HEK293 (cell line): ENCODE results near the gene PPP1R3G.

Experiments used
- CTCF ChIA-PET: fragments of 350-600 bp; formaldehyde crosslinking; extraction: SDS; loops from one replicate; lab custom pipeline; 2021; ENCODE audit warnings: antibody characterized with exemption; lab: Yijun Ruan, JAX
- POLR2A ChIA-PET: fragments of 300-600 bp; formaldehyde crosslinking; extraction: SDS; loops from one replicate; lab custom pipeline; 2020; ENCODE audit warnings: antibody characterized with exemption, inconsistent platforms; lab: Yijun Ruan, JAX
- H3K27ac ChIP-seq: fragments of 200-500 bp; sonication (Bioruptor generic); 2 replicates; pipeline ENCODE4 v1.5.1; 2014; ENCODE audit warnings: low read depth, low read length, control low read depth, inconsistent platforms; ENCODE audit errors: extremely low read depth
- H3K36me3 ChIP-seq, 2 experiments: fragments of 200-500 bp in 1 of 2; sonication (Bioruptor generic) in 1 of 2; 1 replicate in 1 of 2; 2 replicates in 1 of 2; pipeline ENCODE4 v1.5.1; 2014 to 2017; ENCODE audit warnings: inconsistent platforms in 2 of 2, low read length in 2 of 2; ENCODE audit not compliant: control insufficient read depth in 2 of 2, insufficient read depth in 1 of 2
- H3K4me1 ChIP-seq: fragments of 200-500 bp; sonication (Bioruptor generic); 2 replicates; pipeline ENCODE4 v1.5.1; 2014; ENCODE audit warnings: mild to moderate bottlenecking, low read length, inconsistent platforms; ENCODE audit not compliant: control insufficient read depth, insufficient read depth
- H3K4me3 ChIP-seq: 2 replicates; pipeline ENCODE4 v1.5.1; 2011; ENCODE audit warnings: low read depth, mild to moderate bottlenecking, control low read depth, low read length, moderate library complexity
- H3K9me3 ChIP-seq: fragments of 200-500 bp; sonication (Bioruptor generic); 2 replicates; pipeline ENCODE4 v1.5.1; 2014; ENCODE audit warnings: low read depth, low read length, inconsistent platforms; ENCODE audit not compliant: control insufficient read depth, insufficient read depth
- EGR2 ChIP-seq: fragments of 450-650 bp; formaldehyde crosslinking; IDR thresholded peaks from 2 replicates; pipeline ENCODE4 v1.5.1; 2016; ENCODE audit warnings: low read depth, missing biosample characterization, missing genetic modification characterization
- GLI2 ChIP-seq: fragments of 450-650 bp; formaldehyde crosslinking; IDR thresholded peaks from 2 replicates; pipeline ENCODE4; 2017; ENCODE audit warnings: missing biosample characterization, missing genetic modification characterization, low read depth, borderline replicate concordance
- KLF10 ChIP-seq: fragments of 450-650 bp; IDR thresholded peaks from 2 replicates; pipeline ENCODE4 v1.5.1; 2018; ENCODE audit warnings: missing biosample characterization, mild to moderate bottlenecking, missing genetic modification characterization
- KLF7 ChIP-seq: fragments of 450-650 bp; formaldehyde crosslinking; IDR thresholded peaks from 2 replicates; pipeline ENCODE4 v1.5.1; 2016; ENCODE audit warnings: missing biosample characterization, missing genetic modification characterization, borderline replicate concordance
- KLF9 ChIP-seq: fragments of 450-650 bp; formaldehyde crosslinking; IDR thresholded peaks from 2 replicates; pipeline ENCODE4 v1.5.1; 2016; ENCODE audit warnings: missing biosample characterization, missing genetic modification characterization, low read depth
- MYNN ChIP-seq: fragments of 450-650 bp; formaldehyde crosslinking; IDR thresholded peaks from 2 replicates; pipeline ENCODE4 v1.5.1; 2016; ENCODE audit warnings: missing biosample characterization, missing genetic modification characterization, borderline replicate concordance
- SCRT1 ChIP-seq: fragments of 450-650 bp; formaldehyde crosslinking; IDR thresholded peaks from 2 replicates; pipeline ENCODE4 v1.5.1; 2016; ENCODE audit warnings: missing biosample characterization, missing genetic modification characterization, borderline replicate concordance
- SP7 ChIP-seq: fragments of 450-650 bp; formaldehyde crosslinking; IDR thresholded peaks from 2 replicates; pipeline ENCODE4 v1.5.1; 2016; ENCODE audit warnings: missing biosample characterization, missing genetic modification characterization
- TRIM28 ChIP-seq: IDR thresholded peaks from 2 replicates; pipeline ENCODE4 v1.6.1; 2011; ENCODE audit warnings: low read length, control low read depth, borderline replicate concordance
- ZBTB17 ChIP-seq: fragments of 450-650 bp; formaldehyde crosslinking; IDR thresholded peaks from 2 replicates; pipeline ENCODE4 v1.5.1; 2016; ENCODE audit warnings: missing biosample characterization, missing genetic modification characterization
- ZNF112 ChIP-seq: fragments of 450-650 bp; formaldehyde crosslinking; IDR thresholded peaks from 2 replicates; pipeline ENCODE4 v1.5.0; 2017; ENCODE audit warnings: missing biosample characterization, missing genetic modification characterization
- ZNF16 ChIP-seq: fragments of 450-650 bp; formaldehyde crosslinking; IDR thresholded peaks from 2 replicates; pipeline ENCODE4 v1.5.1; 2016; ENCODE audit warnings: low read depth, missing biosample characterization, missing genetic modification characterization
- ZNF202 ChIP-seq: fragments of 450-650 bp; formaldehyde crosslinking; IDR thresholded peaks from 2 replicates; pipeline ENCODE4 v1.5.1; 2016; ENCODE audit warnings: missing biosample characterization, missing genetic modification characterization, borderline replicate concordance
- ZNF211 ChIP-seq: fragments of 450-650 bp; formaldehyde crosslinking; IDR thresholded peaks from 2 replicates; pipeline ENCODE4 v1.5.1; 2016; ENCODE audit warnings: low read depth, missing biosample characterization, missing genetic modification characterization
- ZNF214 ChIP-seq: fragments of 450-650 bp; formaldehyde crosslinking; IDR thresholded peaks from 2 replicates; pipeline ENCODE4 v1.5.1; 2017; ENCODE audit warnings: missing biosample characterization, mild to moderate bottlenecking, missing genetic modification characterization, borderline replicate concordance
- ZNF335 ChIP-seq: fragments of 450-650 bp; formaldehyde crosslinking; conservative IDR thresholded peaks from 2 replicates; pipeline ENCODE4 v1.5.1; 2016; ENCODE audit warnings: missing biosample characterization, missing genetic modification characterization
- ZNF366 ChIP-seq: fragments of 450-650 bp; formaldehyde crosslinking; conservative IDR thresholded peaks from 2 replicates; pipeline ENCODE4 v1.5.1; 2016; ENCODE audit warnings: missing biosample characterization, missing genetic modification characterization
- ZNF473 ChIP-seq: fragments of 450-650 bp; formaldehyde crosslinking; IDR thresholded peaks from 2 replicates; pipeline ENCODE4 v1.5.1; 2017; ENCODE audit warnings: missing biosample characterization, missing genetic modification characterization
- ZNF501 ChIP-seq: fragments of 450-650 bp; formaldehyde crosslinking; IDR thresholded peaks from 2 replicates; pipeline ENCODE4 v1.5.1; 2016; ENCODE audit warnings: missing biosample characterization, missing genetic modification characterization
- ZNF529 ChIP-seq: fragments of 450-650 bp; formaldehyde crosslinking; IDR thresholded peaks from 2 replicates; pipeline ENCODE4 v1.5.1; 2017; ENCODE audit warnings: missing genetic modification characterization, missing biosample characterization; ENCODE audit not compliant: insufficient replicate concordance
- ZSCAN23 ChIP-seq: fragments of 450-650 bp; formaldehyde crosslinking; IDR thresholded peaks from 2 replicates; pipeline ENCODE4 v1.5.1; 2016; ENCODE audit warnings: missing biosample characterization, missing genetic modification characterization
- TF ChIP-seq, protein P1 (sequence below): fragments of 450-650 bp; formaldehyde crosslinking; IDR thresholded peaks from 2 replicates; pipeline ENCODE4 v1.5.1; 2016; ENCODE audit warnings: missing biosample characterization, missing genetic modification characterization
- TF ChIP-seq, protein P2 (sequence below): fragments of 450-650 bp; formaldehyde crosslinking; IDR thresholded peaks from 2 replicates; pipeline ENCODE4 v1.5.1; 2017; ENCODE audit warnings: missing biosample characterization, missing genetic modification characterization
- TF ChIP-seq, protein P3 (sequence below): fragments of 450-650 bp; formaldehyde crosslinking; IDR thresholded peaks from 2 replicates; pipeline ENCODE4 v1.5.1; 2016; ENCODE audit warnings: missing biosample characterization, missing genetic modification characterization
- TF ChIP-seq, protein P4 (sequence below): fragments of 450-650 bp; formaldehyde crosslinking; IDR thresholded peaks from 2 replicates; pipeline ENCODE4 v1.5.0; 2017; ENCODE audit warnings: missing biosample characterization, missing genetic modification characterization, borderline replicate concordance
- TF ChIP-seq, protein P5 (sequence below): fragments of 450-650 bp; formaldehyde crosslinking; IDR thresholded peaks from 2 replicates; pipeline ENCODE4 v1.5.1; 2017; ENCODE audit warnings: missing biosample characterization, missing genetic modification characterization
- TF ChIP-seq, protein P6 (sequence below): fragments of 450-650 bp; formaldehyde crosslinking; optimal IDR thresholded peaks from 2 replicates; pipeline ENCODE3; 2016; ENCODE audit warnings: missing biosample characterization, mild to moderate bottlenecking, missing genetic modification characterization

The PPP1R3G gene

DNA sequence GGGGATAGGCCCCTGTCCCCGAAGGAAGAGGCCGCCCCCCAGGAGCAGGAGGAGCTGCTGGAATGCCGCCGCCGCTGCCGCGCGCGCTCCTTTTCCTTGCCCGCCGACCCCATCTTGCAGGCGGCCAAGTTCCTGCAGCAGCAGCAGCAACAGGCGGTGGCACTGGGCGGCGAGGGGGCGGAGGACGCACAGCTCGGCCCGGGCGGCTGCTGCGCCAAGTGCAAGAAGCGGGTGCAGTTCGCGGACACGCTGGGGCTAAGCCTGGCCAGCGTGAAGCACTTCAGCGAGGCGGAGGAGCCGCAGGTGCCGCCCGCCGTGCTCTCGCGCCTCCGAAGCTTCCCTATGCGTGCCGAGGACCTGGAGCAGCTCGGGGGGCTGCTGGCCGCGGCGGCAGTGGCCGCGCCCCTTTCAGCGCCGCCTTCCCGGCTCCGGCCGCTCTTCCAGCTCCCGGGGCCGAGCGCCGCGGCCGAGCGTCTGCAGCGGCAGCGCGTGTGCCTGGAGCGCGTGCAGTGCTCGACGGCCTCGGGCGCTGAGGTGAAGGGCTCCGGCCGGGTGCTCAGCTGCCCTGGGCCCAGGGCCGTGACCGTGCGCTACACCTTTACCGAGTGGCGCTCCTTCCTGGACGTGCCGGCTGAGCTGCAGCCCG is 630 bp downstream of the PPP1R3G start:
- no peak overlapping the region; the same call in 1 of the 2 replicates for H3K27ac ChIP-seq
- ChIA-PET POLR2A (no interaction called here), CTCF (interaction anchor here (0.7 to 1.6 kb wide), 4 partner anchors 58 to 218 kb away, joined by 3 to 4 read pairs (median 3); no protein-coding TSS in a partner anchor)
- H3K36me3 ChIP-seq = no peaks in the 10 kb centered on the region
- peak overlapping the region; percentile 54 for H3K4me3 ChIP-seq
- H3K4me1 ChIP-seq = no peaks in the 10 kb centered on the region
- no peaks in the 10 kb centered on the region for H3K9me3 ChIP-seq
- TF ChIP-seq ZNF16 (tag by site-specific recombination) (no peak), ZNF214 (tag by site-specific recombination) (no peak), ZNF501 (tag by site-specific recombination) (no peak), ZNF529 (tag by site-specific recombination) (no peak), ZSCAN23 (no peak), GLI2 (tag by site-specific recombination) (no peak), ZNF202 (tag by site-specific recombination) (0 out of 2 replicates have a peak, but pooled peaks have one; percentile 11), EGR2 (tag by site-specific recombination) (peak; percentile 23; the same call in 1 of the 2 replicates), ZNF366 (tag by site-specific recombination) (no peak), KLF10 (no peak), TRIM28 (no peak), MYNN (tag by site-specific recombination) (no peak), ZNF211 (tag by site-specific recombination) (no peak), ZNF112 (tag by site-specific recombination) (no peak), KLF9 (peak; percentile 54; the same call in 1 of the 2 replicates), SCRT1 (tag by site-specific recombination) (peak; percentile 77), SP7 (no peak), KLF7 (tag by site-specific recombination) (no peak), ZNF335 (peak; percentile 80), ZBTB17 (no peak), ZNF473 (tag by site-specific recombination) (no peak)
- TF ChIP-seq, protein P1, sequence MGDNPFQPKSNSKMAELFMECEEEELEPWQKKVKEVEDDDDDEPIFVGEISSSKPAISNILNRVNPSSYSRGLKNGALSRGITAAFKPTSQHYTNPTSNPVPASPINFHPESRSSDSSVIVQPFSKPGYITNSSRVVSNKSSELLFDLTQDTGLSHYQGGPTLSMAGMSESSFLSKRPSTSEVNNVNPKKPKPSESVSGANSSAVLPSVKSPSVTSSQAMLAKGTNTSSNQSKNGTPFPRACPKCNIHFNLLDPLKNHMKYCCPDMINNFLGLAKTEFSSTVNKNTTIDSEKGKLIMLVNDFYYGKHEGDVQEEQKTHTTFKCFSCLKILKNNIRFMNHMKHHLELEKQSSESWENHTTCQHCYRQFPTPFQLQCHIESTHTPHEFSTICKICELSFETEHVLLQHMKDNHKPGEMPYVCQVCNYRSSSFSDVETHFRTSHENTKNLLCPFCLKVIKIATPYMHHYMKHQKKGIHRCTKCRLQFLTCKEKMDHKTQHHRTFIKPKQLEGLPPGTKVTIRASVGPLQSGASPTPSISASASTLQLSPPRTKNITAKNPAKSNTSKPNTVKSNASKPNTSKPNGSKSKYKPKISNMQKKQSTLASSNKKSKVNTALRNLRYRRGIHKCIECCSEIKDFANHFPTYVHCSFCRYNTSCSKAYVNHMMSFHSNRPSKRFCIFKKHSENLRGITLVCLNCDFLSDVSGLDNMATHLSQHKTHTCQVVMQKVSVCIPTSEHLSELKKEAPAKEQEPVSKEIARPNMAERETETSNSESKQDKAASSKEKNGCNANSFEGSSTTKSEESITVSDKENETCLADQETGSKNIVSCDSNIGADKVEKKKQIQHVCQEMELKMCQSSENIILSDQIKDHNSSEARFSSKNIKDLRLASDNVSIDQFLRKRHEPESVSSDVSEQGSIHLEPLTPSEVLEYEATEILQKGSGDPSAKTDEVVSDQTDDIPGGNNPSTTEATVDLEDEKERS (tag by site-specific recombination) = no peak
- TF ChIP-seq, protein P2, sequence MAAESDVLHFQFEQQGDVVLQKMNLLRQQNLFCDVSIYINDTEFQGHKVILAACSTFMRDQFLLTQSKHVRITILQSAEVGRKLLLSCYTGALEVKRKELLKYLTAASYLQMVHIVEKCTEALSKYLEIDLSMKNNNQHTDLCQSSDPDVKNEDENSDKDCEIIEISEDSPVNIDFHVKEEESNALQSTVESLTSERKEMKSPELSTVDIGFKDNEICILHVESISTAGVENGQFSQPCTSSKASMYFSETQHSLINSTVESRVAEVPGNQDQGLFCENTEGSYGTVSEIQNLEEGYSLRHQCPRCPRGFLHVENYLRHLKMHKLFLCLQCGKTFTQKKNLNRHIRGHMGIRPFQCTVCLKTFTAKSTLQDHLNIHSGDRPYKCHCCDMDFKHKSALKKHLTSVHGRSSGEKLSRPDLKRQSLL (tag by site-specific recombination) = no peak
- TF ChIP-seq, protein P3, sequence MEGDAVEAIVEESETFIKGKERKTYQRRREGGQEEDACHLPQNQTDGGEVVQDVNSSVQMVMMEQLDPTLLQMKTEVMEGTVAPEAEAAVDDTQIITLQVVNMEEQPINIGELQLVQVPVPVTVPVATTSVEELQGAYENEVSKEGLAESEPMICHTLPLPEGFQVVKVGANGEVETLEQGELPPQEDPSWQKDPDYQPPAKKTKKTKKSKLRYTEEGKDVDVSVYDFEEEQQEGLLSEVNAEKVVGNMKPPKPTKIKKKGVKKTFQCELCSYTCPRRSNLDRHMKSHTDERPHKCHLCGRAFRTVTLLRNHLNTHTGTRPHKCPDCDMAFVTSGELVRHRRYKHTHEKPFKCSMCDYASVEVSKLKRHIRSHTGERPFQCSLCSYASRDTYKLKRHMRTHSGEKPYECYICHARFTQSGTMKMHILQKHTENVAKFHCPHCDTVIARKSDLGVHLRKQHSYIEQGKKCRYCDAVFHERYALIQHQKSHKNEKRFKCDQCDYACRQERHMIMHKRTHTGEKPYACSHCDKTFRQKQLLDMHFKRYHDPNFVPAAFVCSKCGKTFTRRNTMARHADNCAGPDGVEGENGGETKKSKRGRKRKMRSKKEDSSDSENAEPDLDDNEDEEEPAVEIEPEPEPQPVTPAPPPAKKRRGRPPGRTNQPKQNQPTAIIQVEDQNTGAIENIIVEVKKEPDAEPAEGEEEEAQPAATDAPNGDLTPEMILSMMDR (tag by site-specific recombination) = 0 out of 2 replicates have a peak, but pooled peaks have one; percentile 25
- TF ChIP-seq, protein P4, sequence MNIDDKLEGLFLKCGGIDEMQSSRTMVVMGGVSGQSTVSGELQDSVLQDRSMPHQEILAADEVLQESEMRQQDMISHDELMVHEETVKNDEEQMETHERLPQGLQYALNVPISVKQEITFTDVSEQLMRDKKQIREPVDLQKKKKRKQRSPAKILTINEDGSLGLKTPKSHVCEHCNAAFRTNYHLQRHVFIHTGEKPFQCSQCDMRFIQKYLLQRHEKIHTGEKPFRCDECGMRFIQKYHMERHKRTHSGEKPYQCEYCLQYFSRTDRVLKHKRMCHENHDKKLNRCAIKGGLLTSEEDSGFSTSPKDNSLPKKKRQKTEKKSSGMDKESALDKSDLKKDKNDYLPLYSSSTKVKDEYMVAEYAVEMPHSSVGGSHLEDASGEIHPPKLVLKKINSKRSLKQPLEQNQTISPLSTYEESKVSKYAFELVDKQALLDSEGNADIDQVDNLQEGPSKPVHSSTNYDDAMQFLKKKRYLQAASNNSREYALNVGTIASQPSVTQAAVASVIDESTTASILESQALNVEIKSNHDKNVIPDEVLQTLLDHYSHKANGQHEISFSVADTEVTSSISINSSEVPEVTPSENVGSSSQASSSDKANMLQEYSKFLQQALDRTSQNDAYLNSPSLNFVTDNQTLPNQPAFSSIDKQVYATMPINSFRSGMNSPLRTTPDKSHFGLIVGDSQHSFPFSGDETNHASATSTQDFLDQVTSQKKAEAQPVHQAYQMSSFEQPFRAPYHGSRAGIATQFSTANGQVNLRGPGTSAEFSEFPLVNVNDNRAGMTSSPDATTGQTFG (tag by site-specific recombination) = no peak
- TF ChIP-seq, protein P5, sequence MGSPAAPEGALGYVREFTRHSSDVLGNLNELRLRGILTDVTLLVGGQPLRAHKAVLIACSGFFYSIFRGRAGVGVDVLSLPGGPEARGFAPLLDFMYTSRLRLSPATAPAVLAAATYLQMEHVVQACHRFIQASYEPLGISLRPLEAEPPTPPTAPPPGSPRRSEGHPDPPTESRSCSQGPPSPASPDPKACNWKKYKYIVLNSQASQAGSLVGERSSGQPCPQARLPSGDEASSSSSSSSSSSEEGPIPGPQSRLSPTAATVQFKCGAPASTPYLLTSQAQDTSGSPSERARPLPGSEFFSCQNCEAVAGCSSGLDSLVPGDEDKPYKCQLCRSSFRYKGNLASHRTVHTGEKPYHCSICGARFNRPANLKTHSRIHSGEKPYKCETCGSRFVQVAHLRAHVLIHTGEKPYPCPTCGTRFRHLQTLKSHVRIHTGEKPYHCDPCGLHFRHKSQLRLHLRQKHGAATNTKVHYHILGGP (tag by site-specific recombination) = no peak
- TF ChIP-seq, protein P6, sequence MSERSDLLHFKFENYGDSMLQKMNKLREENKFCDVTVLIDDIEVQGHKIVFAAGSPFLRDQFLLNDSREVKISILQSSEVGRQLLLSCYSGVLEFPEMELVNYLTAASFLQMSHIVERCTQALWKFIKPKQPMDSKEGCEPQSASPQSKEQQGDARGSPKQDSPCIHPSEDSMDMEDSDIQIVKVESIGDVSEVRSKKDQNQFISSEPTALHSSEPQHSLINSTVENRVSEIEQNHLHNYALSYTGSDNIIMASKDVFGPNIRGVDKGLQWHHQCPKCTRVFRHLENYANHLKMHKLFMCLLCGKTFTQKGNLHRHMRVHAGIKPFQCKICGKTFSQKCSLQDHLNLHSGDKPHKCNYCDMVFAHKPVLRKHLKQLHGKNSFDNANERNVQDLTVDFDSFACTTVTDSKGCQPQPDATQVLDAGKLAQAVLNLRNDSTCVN (tag by site-specific recombination) = peak; percentile 77
